Activated CD8-positive, alpha-beta memory T cell treated with anti-CD3 and anti-CD28 coated beads for 4 hours (primary cell): ENCODE data around the gene SVIP.

Experiments used
- DNase-seq, 2 donors: peaks; one replicate each; pipeline ENCODE4 v3.0.0-alpha.2; 2020; ENCODE audit warnings: low read depth in 2 of 2

The SVIP gene

DNA sequence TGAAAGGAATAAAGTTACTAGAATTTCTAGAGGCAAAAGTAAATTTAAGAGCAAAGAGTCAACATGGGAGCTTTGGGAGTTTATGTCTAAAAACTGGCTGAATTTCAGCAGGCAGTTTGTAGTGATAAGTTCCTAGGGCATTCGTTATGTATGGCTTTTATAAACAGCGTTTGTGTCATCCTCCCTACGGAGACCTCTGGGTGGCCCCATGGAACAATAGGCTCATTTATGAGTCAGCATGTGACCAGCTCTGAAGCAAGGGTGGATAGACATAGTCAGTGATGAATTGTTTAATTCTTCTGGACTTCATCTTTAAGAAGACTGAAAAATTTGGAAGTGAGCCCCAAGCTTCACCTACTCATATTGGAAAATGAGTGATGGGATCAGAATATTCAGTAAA is 37.1 kb downstream of the SVIP start:
- no peak for DNase-seq

DNA sequence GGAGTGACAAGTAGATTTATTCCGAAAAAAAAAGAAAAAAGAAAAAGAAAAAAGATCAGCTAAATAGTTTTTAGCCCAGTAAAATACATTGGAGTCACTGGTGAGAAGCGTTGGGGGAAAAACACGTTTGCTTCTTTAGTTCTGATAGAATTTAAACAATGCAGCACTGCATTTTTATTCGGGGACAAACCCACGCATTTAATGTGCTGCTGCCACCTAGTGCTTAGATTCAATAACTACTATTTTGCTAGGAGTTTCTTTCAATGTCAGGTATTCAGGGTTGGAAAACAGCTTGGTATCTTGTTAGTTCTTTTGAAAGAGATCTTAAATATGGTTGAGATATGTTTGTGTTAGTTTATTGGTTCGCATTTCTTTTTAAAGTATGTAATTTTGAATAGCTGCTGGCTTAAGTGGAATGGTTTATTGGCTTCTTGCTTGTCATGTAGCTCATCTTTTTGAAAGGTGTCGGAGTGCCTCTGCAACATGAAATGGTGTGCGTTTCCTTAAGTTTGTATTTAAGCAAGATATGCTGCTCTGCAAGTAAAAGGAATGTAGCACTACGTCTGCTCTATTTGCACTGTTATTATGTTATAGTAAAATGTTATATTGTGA is 41.9 kb downstream of the SVIP start:
- DNase-seq = no peak

- no peak for DNase-seq
Observed at GRCh38 chr11:22787055-22787454, 42.5 kb downstream of the SVIP start.

GRCh38 chr11:22786475-22786874 is 43.1 kb downstream of the SVIP start:
- DNase-seq = no peak

DNA sequence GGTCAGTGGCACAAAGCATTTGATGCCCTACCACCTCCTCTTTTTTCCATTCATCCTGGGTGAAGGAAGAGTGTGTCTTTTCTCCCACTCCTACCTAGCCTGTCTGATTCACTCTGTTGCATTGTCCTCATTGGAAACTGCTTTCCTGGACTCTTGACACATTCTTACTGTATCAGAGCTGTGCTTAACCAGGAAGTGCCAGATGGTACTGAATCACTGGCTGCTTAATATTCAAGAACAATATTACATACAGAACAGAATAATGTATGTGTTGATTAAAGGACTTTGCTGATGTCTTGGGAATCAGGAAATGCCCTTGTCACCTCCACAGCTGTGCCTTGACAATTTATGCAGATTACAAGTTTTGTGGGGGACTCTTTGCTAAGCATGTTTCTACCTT is 44.4 kb downstream of the SVIP start:
- DNase-seq = no peak

GRCh38 chr11:22780952-22781593 is 48.5 kb downstream of the SVIP start:
- DNase-seq = no peak

GRCh38 chr11:22779850-22780249 is 49.8 kb downstream of the SVIP start:
- no peak for DNase-seq

GRCh38 chr11:22778642-22779041 is 51.0 kb downstream of the SVIP start:
- DNase-seq = no peak

DNA sequence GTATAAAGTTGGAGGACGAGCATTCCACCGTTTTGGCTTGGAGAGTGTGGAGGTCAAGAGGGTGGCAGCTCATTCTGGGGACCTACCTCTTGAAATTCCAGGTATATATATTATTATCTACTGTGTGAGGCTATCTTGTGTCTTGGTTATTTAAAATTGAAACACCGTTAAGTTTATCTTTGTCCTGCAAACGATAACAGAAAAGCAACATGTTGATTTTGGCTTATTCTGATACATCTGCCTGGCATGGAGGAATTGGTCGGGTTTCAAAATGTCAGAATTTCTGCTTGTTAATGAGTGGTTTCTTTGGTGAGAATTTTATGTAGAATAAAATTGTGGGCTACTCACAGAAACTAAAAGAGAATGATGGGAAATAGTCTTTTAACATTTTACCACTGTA is 54.4 kb downstream of the SVIP start:
- DNase-seq = no peak

- DNase-seq = no peak
Observed at GRCh38 chr11:22774716-22775115, 54.9 kb downstream of the SVIP start.

DNA sequence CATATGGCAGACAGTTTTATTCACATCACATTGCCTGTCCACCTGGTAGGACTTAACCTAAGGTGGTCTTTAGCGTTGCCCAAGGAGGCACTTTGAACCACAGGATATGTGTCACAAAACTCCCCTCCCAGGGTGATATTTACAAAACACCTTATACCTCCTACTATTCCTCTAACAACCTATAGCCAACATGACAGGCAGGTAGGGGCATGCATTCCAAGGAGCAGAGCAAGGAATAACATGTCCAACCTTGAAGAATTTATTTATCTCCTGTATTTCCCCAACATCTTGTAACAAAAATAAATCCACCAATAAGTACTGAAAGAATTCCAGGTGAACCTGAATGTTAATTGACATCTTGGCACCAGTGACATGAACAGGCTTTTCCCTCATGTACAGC is 60.5 kb downstream of the SVIP start:
- DNase-seq = no peak
